NCI-H2196 treated with DMSO at 0.1 percent for 48 hours (cell line): ENCODE measurements around the gene DNAJC30.

Experiments
- DNase-seq: peaks from one replicate; lab custom pipeline; 2025; ENCODE audit not compliant: unreplicated experiment; lab: John Stamatoyannopoulos, UW

Gene DNAJC30

GRCh38 chr7:73708961-73709549, 25.8 kb upstream of the DNAJC30 start:
- no peak for DNase-seq

GRCh38 chr7:73707045-73707631, 23.9 kb upstream of the DNAJC30 start:
- DNase-seq, result peak; percentile 90

GRCh38 chr7:73706126-73707044, 23.1 kb upstream of the DNAJC30 start:
- no peak for DNase-seq

GRCh38 chr7:73705551-73705920, 22.3 kb upstream of the DNAJC30 start:
- no peak for DNase-seq

- DNase-seq, result no peak
These were observed 21.6 kb upstream of the DNAJC30 start for GRCh38 chr7:73704640-73705550.

- no peak for DNase-seq
These were observed 20.7 kb upstream of the DNAJC30 start for GRCh38 chr7:73703757-73704639.

GRCh38 chr7:73703225-73703624, 20.0 kb upstream of the DNAJC30 start:
- DNase-seq, result no peak

- no peak for DNase-seq
These were observed 19.4 kb upstream of the DNAJC30 start for GRCh38 chr7:73702665-73703064.

- no peak for DNase-seq
These were observed 19.0 kb upstream of the DNAJC30 start for GRCh38 chr7:73702226-73702625.

GRCh38 chr7:73701357-73701995, 18.2 kb upstream of the DNAJC30 start:
- DNase-seq, result no peak

GRCh38 chr7:73700581-73701134, 17.4 kb upstream of the DNAJC30 start:
- no peak for DNase-seq

GRCh38 chr7:73700069-73700423, 16.8 kb upstream of the DNAJC30 start:
- no peak for DNase-seq

GRCh38 chr7:73699370-73700068, 16.3 kb upstream of the DNAJC30 start:
- DNase-seq, result no peak

- no peak for DNase-seq
These were observed 15.2 kb upstream of the DNAJC30 start for GRCh38 chr7:73698410-73698809.

GRCh38 chr7:73696372-73696771, 13.1 kb upstream of the DNAJC30 start:
- no peak for DNase-seq

GRCh38 chr7:73690646-73691045, 7.4 kb upstream of the DNAJC30 start:
- DNase-seq, result no peak

GRCh38 chr7:73688288-73688687, 5.0 kb upstream of the DNAJC30 start:
- no peak for DNase-seq

GRCh38 chr7:73685311-73685710, 2.1 kb upstream of the DNAJC30 start:
- no peak for DNase-seq
